ENCODE measurements around the gene GDF9. TPM values are rescaled to one million over a fixed set of nuclear protein-coding genes. Genes with fewer than 3 reads are reported as not detected.

GDF9 gene
- total RNA-seq, 1 experiment from 2014 or later, result 0.24 TPM

- no peak overlapping the region for H3K4me3 Mint-ChIP-seq
- no peak overlapping the region for H3K4me2 ChIP-seq (ENCODE audit: insufficient read depth, insufficient read length, low read length)
- H3K56ac ChIP-seq (ENCODE audit: insufficient read length, low read depth, low read length), result no peak overlapping the region
- H3K23ac ChIP-seq (ENCODE audit: insufficient read length, low read depth, low read length), result no peak overlapping the region
- no peak overlapping the region for H4K8ac ChIP-seq (replicated peaks; ENCODE audit: insufficient read length, low read depth, low read length)
- H3K27ac Mint-ChIP-seq, result no peak overlapping the region
- H3K36me3 Mint-ChIP-seq (ENCODE audit: insufficient read depth in 1 of 3, low read depth in 3 of 3), result peaks cover 10 to 47% (median 41%) of the 10 kb centered on the region in 3 experiments; a peak in 6 of 7 replicates
- H2BK20ac ChIP-seq (ENCODE audit: low read depth, low read length, poor library complexity, severe bottlenecking), result no peak overlapping the region
- TF ChIP-seq CTCF (conservative IDR thresholded peaks at IDR 0.05), result no peak
- no peak overlapping the region for H3K9ac ChIP-seq (ENCODE audit: extremely low read depth, insufficient read length, low read length)
- H3T11ph ChIP-seq (ENCODE audit: low read length), result no peak overlapping the region
- no peaks in the 10 kb centered on the region for H3K9me3 ChIP-seq (ENCODE audit: control insufficient read depth, low read depth, low read length)
- H2BK15ac ChIP-seq (ENCODE audit: low read depth, low read length), result no peak overlapping the region
- H3K4me1 Mint-ChIP-seq, result no peaks in the 10 kb centered on the region
- H3K27me3 ChIP-seq (ENCODE audit: insufficient read depth, low read length), result no peaks in the 10 kb centered on the region
- H2AK5ac ChIP-seq (ENCODE audit: insufficient read length, low read length), result no peak overlapping the region
- no peak overlapping the region for H3K27ac ChIP-seq (ENCODE audit: insufficient read length, low read depth, low read length)
- H3K27me3 Mint-ChIP-seq (ENCODE audit: low read depth), result no peaks in the 10 kb centered on the region
- H3K23me2 ChIP-seq (ENCODE audit: insufficient read length, low read depth, low read length, poor library complexity, severe bottlenecking), result no peaks in the 10 kb centered on the region
- H3K4me1 ChIP-seq (ENCODE audit: insufficient read depth, low read length), result no peaks in the 10 kb centered on the region
- H4K20me1 ChIP-seq (ENCODE audit: control insufficient read depth, insufficient read depth, insufficient read length), result no peaks in the 10 kb centered on the region
- no peak overlapping the region for H2BK120ac ChIP-seq (ENCODE audit: low read depth, low read length, poor library complexity, severe bottlenecking)
- no CpG with 5 or more reads among the region's 3 CpGs for WGBS (ENCODE audit: extremely low coverage, insufficient read length, low lambda C conversion rate)
- no peak overlapping the region for H4K91ac ChIP-seq (ENCODE audit: insufficient read length, low read depth, low read length)
- DNase-seq, result no peak
- H2AFZ ChIP-seq (ENCODE audit: low read length), result no peak overlapping the region
- no peak overlapping the region for H2BK12ac ChIP-seq (ENCODE audit: insufficient read length, low read depth, low read length)
- no peaks in the 10 kb centered on the region for H3K9me3 Mint-ChIP-seq
- H4K5ac ChIP-seq (ENCODE audit: insufficient read length, low read depth, low read length), result no peak overlapping the region
- no peak overlapping the region for H2BK5ac ChIP-seq (ENCODE audit: insufficient read length, low read length)
- no peaks in the 10 kb centered on the region for H3K79me2 ChIP-seq (ENCODE audit: insufficient read depth, low read length)
- no peak overlapping the region for H3K14ac ChIP-seq (ENCODE audit: insufficient read depth, low read length)
- H3K18ac ChIP-seq (ENCODE audit: insufficient read length, low read depth, low read length), result no peak overlapping the region
- no peak overlapping the region for H3K4ac ChIP-seq (ENCODE audit: low read depth, low read length)
- H3K79me1 ChIP-seq (ENCODE audit: insufficient read depth, low read depth, low read length, poor library complexity, severe bottlenecking), result no peaks in the 10 kb centered on the region
These were observed 11.7 kb upstream of the GDF9 start for GRCh38 chr5:132877938-132878337.
